Ovary (tissue), 9 donors: ENCODE results near the gene NGEF. TPM values are rescaled to one million over a fixed set of nuclear protein-coding genes. Genes with fewer than 3 reads are reported as not detected.

Experiments used
- DNase-seq, 5 donors: peaks; one replicate each; pipeline ENCODE4 v3.0.0-alpha.2; 2019 to 2020
- H3K27ac ChIP-seq, 2 donors: fragments of 200-600 bp; one replicate each; pipeline versions ENCODE4 v1.5.1 to v1.8.0; 2019 to 2022
- H3K27me3 ChIP-seq: fragments of 200-600 bp; one replicate; pipeline ENCODE4 v1.8.0; 2022
- H3K36me3 ChIP-seq: fragments of 200-600 bp; sonication (generic); one replicate; pipeline ENCODE4 v1.5.1; 2019
- H3K4me1 ChIP-seq: one replicate; pipeline ENCODE4 v1.8.1; 2013; ENCODE audit warnings: mild to moderate bottlenecking, moderate library complexity; ENCODE audit not compliant: insufficient read depth
- H3K4me3 ChIP-seq: fragments of 200-600 bp; sonication (generic); one replicate; pipeline ENCODE4 v1.5.1; 2017
- H3K9me3 ChIP-seq, 2 donors: fragments of 200-600 bp in 1 of 2; sonication (generic) in 1 of 2; one replicate each; pipeline versions ENCODE4 v1.5.1 to v1.8.1; 2013 to 2019; ENCODE audit warnings: mild to moderate bottlenecking in 1 of 2, moderate library complexity in 1 of 2
- EP300 ChIP-seq: sonication (generic); formaldehyde crosslinking; IDR thresholded peaks from one replicate; pipeline ENCODE4 v1.6.1; 2017; ENCODE audit warnings: antibody characterized with exemption
- POLR2A ChIP-seq: fragments of 450-650 bp; IDR thresholded peaks from one replicate; pipeline ENCODE4 v1.6.1; 2017; ENCODE audit warnings: antibody characterized with exemption, mild to moderate bottlenecking, moderate library complexity
- WGBS, 3 donors: extraction: QIAGEN DNeasy Blood & Tissue Kit in 1 of 3; methylation state at CpG; one replicate each; pipeline versions ENCODE4 v1.1.5 to v1.1.7; 2013 to 2017; 5-methylcytosine and 5-hydroxymethylcytosine counted together
- intact Hi-C, 4 donors: fragments of 100-400 bp; cut with DNase I; formaldehyde crosslinking; loops; one replicate each; pipeline versions ENCODE4 v1.11.0 to v1.15.1; 2022 to 2023
- polyA plus RNA-seq, 2 donors: library from polyadenylated mRNA; stranded (reverse); fragments of 200-250 nt in 1 of 2; fragments of 350-450 nt in 1 of 2; fragmentation: Illumina TruSeq in 1 of 2; extraction: RNeasy Lipid Tissue Mini Kit (QIAGEN cat#74804) in 1 of 2; gene quantifications; one replicate each; pipeline ENCODE4 v1.2.3, GENCODE V29; 2013 to 2014
- total RNA-seq, 7 donors: library from RNA; depleted of rRNA in 2 of 7; stranded (reverse); fragments of >200 nt in 2 of 7; fragmentation: NEBNext Ultra II Directional in 3 of 7; extraction: Animal tissue kit (Norgen Biotek cat#: 25700) in 3 of 7; gene quantifications; one replicate each; pipeline versions ENCODE4 v1.1.0 to v1.2.4, GENCODE V29; 2016 to 2023
- TF ChIP-seq, protein P1 (sequence below), 3 donors: fragments of 450-650 bp in 2 of 3; fragments of 200-600 bp in 1 of 3; IDR thresholded peaks; one replicate each; pipeline versions ENCODE4 v1.5.1 to v1.8.0; 2016 to 2022; ENCODE audit warnings: antibody characterized with exemption in 3 of 3, mild to moderate bottlenecking in 1 of 3
- donor health status: DM: no; HTN: no; CAD: no; lungs with moderate emphysema.
- donor health status: DM: no; HTN: no; CAD: no.
- donor health status: Bipolar disorder and iron deficiency.
- donor health status: DM: yes; HTN: yes; CAD: no.
- donor health status: DM: no; HTN: no; CAD: no.
- donor health status: DM: yes; HTN: yes; CAD: no.

The NGEF gene
- total and polyA plus RNA-seq, 9 donors: 0.18 to 3.1 (median 0.80) TPM

DNA sequence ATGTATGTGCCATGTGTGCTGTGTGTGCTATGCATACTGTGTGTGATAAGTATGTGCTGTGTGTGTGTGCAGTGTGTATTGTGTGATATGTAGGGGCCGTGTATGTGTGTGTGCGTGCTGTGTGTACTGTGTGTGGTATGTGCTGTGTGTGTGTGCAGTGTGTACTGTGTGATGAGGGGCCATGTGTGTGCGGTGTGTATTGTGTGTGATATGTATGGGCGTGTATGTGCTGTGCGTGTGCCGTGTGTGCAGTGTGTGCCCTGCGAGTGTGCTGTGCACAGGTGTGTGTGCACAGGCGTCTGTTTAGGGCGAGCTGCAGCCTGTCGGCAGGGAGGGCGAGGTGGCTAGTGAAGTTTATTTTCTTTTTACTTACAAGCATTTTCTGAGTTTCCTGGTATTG lies 126.9 kb downstream of the NGEF start:
- Histone ChIP-seq H3K36me3 (no peaks in the 10 kb centered on the region), H3K27me3 (no peaks in the 10 kb centered on the region), H3K4me3 (no peak overlapping the region), H3K4me1 (peaks cover 5% of the 10 kb centered on the region), H3K9me3 (no peaks in the 10 kb centered on the region), H3K27ac (no peak overlapping the region)
- DNase-seq: no peak
- WGBS, 3 donors: 80 to 89% (median 81%) methylated on average over 11 of the region's 11 CpGs
- TF ChIP-seq EP300: no peak
- TF ChIP-seq, protein P1, sequence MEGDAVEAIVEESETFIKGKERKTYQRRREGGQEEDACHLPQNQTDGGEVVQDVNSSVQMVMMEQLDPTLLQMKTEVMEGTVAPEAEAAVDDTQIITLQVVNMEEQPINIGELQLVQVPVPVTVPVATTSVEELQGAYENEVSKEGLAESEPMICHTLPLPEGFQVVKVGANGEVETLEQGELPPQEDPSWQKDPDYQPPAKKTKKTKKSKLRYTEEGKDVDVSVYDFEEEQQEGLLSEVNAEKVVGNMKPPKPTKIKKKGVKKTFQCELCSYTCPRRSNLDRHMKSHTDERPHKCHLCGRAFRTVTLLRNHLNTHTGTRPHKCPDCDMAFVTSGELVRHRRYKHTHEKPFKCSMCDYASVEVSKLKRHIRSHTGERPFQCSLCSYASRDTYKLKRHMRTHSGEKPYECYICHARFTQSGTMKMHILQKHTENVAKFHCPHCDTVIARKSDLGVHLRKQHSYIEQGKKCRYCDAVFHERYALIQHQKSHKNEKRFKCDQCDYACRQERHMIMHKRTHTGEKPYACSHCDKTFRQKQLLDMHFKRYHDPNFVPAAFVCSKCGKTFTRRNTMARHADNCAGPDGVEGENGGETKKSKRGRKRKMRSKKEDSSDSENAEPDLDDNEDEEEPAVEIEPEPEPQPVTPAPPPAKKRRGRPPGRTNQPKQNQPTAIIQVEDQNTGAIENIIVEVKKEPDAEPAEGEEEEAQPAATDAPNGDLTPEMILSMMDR (IDR thresholded peaks at IDR 0.05): no peak
- TF ChIP-seq POLR2A: no peak
- intact Hi-C loops: no loop called here

DNA sequence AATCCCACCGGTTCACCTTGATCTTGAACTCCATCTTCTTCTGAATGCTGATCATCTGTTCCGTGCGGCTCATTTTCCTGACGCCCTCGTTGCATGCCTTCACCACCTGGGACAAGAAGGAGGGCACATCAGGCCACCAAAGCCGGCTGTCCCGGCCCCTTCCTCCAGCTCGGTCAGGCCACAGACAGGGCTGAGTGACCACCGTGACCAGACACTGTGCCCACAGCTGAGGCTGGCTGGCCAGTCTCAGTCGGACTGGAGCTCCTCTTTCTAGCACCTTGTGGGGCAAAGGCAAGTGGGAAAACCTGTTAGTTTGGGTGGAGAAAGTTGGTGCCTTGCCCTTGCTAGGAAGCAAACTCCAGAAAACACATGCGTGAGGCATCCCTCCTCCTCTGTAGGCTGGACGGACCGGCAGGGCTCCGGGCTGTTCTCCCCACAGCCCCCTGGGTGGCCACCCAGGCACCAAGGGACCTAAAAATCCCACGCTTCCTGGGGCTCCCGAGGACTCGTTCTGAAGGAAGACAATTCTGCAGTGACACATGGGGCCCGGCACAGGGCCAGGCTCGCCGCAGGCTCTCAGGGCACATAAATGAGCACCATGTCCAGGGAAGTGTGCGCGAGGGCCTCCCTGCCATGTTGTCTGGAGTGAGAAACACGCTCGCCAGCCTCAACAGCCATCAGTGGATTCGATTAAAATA lies 127.6 kb downstream of the NGEF start:
- Histone ChIP-seq H3K27ac (no peak overlapping the region), H3K4me3 (no peak overlapping the region), H3K9me3 (no peaks in the 10 kb centered on the region), H3K27me3 (no peaks in the 10 kb centered on the region), H3K4me1 (no peaks in the 10 kb centered on the region), H3K36me3 (no peaks in the 10 kb centered on the region)
- WGBS, 3 donors: 74 to 77% (median 76%) methylated on average over 25 of the region's 25 CpGs
- intact Hi-C loops: no loop called here
- DNase-seq: peak in 1 of 5 donors; percentile 3
- TF ChIP-seq POLR2A (no peak), EP300 (no peak)
- TF ChIP-seq, protein P1 (IDR thresholded peaks at IDR 0.05): no peak

DNA sequence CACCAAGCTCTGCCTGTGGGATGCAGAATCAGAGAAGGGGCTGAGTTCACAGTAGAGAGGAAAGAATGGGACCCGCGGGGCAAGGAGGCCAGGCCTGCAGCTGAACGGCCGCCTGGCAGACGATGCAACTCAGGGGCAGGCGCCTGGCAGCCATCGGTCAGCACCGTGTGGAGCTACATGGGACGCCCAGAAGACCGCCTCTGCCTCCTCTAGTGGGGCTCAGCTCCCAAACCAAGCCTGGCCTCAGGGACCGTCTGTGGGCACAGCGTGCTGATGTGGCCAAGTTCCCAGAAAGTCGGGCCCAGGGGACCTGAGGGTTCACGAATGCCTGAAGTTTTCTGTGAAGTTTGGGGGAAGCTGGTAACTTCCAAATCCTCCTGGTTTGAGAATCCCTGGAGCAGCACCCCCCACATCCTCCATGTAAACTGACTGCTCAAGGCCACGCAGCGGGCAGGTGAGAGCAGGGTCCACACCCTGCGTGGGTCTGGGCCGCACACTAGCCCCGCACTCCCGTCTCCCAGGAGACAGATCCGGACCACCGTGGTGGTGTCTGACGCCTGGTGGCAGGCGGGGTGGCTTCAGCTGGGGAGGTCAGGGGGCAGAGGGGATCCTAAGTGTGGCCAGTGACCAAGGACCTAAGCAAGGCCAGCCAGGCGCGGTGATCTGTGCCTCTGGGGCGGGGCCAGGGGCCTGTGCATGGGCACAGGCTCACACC lies 128.3 kb downstream of the NGEF start:
- peak in 2 of 5 donors; percentile 4 to 6 for DNase-seq
- Histone ChIP-seq H3K4me3 (no peak overlapping the region), H3K27ac (no peak overlapping the region), H3K4me1 (no peaks in the 10 kb centered on the region), H3K27me3 (no peaks in the 10 kb centered on the region), H3K36me3 (no peaks in the 10 kb centered on the region), H3K9me3 (no peaks in the 10 kb centered on the region)
- 70 to 81% (median 80%) methylated on average over 26 to 27 of the region's 27 CpGs for WGBS, 3 donors
- no peak for TF ChIP-seq POLR2A
- TF ChIP-seq, protein P1 (IDR thresholded peaks at IDR 0.05): no peak
- TF ChIP-seq EP300: no peak
- intact Hi-C loops: no loop called here

DNA sequence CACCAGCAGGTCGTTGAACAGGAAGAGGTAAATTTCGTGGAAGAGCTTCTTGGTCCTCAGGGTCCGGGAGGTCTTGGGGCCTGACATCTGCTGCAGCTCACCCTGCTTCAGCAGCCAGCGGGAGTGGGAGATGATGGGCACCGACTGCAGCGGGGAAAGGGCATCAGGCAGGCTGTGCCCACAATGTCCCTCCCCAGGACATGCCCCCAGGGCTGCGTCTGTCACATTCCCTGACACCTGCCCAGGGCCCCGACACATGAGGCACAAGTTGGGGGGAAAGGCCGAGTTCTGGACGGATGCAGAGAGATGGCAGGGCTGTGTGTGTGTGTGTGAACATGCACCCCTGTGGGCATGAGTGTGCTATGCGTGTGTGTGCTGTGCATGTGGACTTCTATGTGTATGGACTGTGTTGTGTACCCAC lies 129.0 kb downstream of the NGEF start:
- H3K9me3 ChIP-seq: no peaks in the 10 kb centered on the region
- H3K36me3 ChIP-seq: no peaks in the 10 kb centered on the region
- TF ChIP-seq, protein P1 (IDR thresholded peaks at IDR 0.05): no peak
- no peak overlapping the region for H3K4me3 ChIP-seq
- peak in 2 of 5 donors; percentile 3 to 6 for DNase-seq
- no peak overlapping the region for H3K27ac ChIP-seq
- WGBS, 3 donors: 70 to 86% (median 74%) methylated on average over 11 of the region's 11 CpGs
- no peaks in the 10 kb centered on the region for H3K27me3 ChIP-seq
- intact Hi-C loops: no loop called here
- no peaks in the 10 kb centered on the region for H3K4me1 ChIP-seq
